ENCODE results near the gene OGDH. TPM values are rescaled to one million over a fixed set of nuclear protein-coding genes. Genes with fewer than 3 reads are reported as not detected.

The OGDH gene
- total and polyA plus RNA-seq, 10 of the 15 experiments (the other 5 are each of a cell fraction or from before 2014, with no cell fraction given), result 4.1 to 103 (median 48.4) TPM

GRCh38 chr7:44637788-44638594 is 31.6 kb downstream of the OGDH start (continued):
- TF ChIP-seq E4F1 (IDR thresholded peaks at IDR 0.05; ENCODE audit: borderline replicate concordance, partially characterized antibody) (no peak), YY1 (IDR thresholded peaks at IDR 0.05; ENCODE audit: low read depth, low read length) (no peak), NR2C1 (IDR thresholded peaks at IDR 0.05) (peak; percentile 33; the same call in 1 of the 2 replicates), FOXK2 (IDR thresholded peaks at IDR 0.05) (no peak), ETV6 (conservative IDR thresholded peaks at IDR 0.05 in 1 of 2, IDR thresholded peaks at IDR 0.05 in 1 of 2; ENCODE audit: borderline replicate concordance in 1 of 2, low read depth in 1 of 2) (peak in 1 of 2 experiments; percentile 69; a peak in 2 of 4 replicates), JUND (IDR thresholded peaks at IDR 0.05; ENCODE audit: low read depth, low read length) (peak; percentile 44; the same call in 1 of the 2 replicates), CUX1 (IDR thresholded peaks at IDR 0.05; ENCODE audit: insufficient replicate concordance, low read depth, low read length) (no peak), SUZ12 (IDR thresholded peaks at IDR 0.05; ENCODE audit: unreplicated experiment) (no peak), IRF5 (IDR thresholded peaks at IDR 0.05; ENCODE audit: borderline replicate concordance) (no peak)
- TF ChIP-seq, protein P1, sequence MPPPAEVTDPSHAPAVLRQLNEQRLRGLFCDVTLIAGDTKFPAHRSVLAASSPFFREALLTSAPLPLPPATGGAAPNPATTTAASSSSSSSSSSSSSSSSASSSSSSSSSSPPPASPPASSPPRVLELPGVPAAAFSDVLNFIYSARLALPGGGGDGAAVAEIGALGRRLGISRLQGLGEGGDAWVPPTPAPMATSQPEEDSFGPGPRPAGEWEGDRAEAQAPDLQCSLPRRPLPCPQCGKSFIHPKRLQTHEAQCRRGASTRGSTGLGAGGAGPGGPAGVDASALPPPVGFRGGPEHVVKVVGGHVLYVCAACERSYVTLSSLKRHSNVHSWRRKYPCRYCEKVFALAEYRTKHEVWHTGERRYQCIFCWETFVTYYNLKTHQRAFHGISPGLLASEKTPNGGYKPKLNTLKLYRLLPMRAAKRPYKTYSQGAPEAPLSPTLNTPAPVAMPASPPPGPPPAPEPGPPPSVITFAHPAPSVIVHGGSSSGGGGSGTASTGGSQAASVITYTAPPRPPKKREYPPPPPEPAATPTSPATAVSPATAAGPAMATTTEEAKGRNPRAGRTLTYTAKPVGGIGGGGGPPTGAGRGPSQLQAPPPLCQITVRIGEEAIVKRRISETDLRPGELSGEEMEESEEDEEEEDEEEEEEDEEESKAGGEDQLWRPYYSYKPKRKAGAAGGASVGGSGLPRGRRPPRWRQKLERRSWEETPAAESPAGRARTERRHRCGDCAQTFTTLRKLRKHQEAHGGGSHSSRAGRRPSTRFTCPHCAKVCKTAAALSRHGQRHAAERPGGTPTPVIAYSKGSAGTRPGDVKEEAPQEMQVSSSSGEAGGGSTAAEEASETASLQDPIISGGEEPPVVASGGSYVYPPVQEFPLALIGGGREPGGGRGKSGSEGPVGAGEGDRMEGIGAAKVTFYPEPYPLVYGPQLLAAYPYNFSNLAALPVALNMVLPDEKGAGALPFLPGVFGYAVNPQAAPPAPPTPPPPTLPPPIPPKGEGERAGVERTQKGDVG (CRISPR knock-in tag; IDR thresholded peaks at IDR 0.05), result no peak
- TF ChIP-seq, protein P2, sequence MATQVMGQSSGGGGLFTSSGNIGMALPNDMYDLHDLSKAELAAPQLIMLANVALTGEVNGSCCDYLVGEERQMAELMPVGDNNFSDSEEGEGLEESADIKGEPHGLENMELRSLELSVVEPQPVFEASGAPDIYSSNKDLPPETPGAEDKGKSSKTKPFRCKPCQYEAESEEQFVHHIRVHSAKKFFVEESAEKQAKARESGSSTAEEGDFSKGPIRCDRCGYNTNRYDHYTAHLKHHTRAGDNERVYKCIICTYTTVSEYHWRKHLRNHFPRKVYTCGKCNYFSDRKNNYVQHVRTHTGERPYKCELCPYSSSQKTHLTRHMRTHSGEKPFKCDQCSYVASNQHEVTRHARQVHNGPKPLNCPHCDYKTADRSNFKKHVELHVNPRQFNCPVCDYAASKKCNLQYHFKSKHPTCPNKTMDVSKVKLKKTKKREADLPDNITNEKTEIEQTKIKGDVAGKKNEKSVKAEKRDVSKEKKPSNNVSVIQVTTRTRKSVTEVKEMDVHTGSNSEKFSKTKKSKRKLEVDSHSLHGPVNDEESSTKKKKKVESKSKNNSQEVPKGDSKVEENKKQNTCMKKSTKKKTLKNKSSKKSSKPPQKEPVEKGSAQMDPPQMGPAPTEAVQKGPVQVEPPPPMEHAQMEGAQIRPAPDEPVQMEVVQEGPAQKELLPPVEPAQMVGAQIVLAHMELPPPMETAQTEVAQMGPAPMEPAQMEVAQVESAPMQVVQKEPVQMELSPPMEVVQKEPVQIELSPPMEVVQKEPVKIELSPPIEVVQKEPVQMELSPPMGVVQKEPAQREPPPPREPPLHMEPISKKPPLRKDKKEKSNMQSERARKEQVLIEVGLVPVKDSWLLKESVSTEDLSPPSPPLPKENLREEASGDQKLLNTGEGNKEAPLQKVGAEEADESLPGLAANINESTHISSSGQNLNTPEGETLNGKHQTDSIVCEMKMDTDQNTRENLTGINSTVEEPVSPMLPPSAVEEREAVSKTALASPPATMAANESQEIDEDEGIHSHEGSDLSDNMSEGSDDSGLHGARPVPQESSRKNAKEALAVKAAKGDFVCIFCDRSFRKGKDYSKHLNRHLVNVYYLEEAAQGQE (IDR thresholded peaks at IDR 0.05; ENCODE audit: low read depth, low read length), result no peak
